ENCODE data around the gene MYH1. TPM values are rescaled to one million over a fixed set of nuclear protein-coding genes. Genes with fewer than 3 reads are reported as not detected.

The MYH1 gene
- total and polyA plus RNA-seq, 2 of the 8 experiments (the other 6 are each of a cell fraction or from before 2014, with no cell fraction given), result not detected

DNA sequence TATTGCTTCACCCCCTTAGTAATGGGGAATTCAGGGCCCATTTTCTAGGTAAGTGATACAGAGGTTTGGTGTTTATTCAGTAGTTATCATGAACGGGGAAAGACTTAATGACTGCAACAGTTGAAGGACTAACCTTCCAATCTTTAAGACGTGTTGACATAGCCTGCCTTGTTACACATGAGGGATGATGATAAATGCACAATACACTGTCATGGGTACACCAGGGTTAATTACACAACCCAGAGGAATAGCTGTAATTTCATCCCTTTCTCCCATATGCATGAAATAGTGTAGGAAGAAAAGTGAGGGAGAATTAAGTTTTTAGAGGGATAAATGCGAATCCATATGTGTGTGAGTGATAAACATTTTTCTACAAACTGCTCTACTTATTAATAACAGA, 59.6 kb downstream of the MYH1 start:
- no peak overlapping the region for H4K91ac ChIP-seq (replicated peaks; ENCODE audit: insufficient read length, low read length)
- no peak overlapping the region for H2BK5ac ChIP-seq (ENCODE audit: low read depth, low read length)
- H3K4me3 ChIP-seq (ENCODE audit: extremely low read depth in 1 of 4, insufficient read depth in 2 of 4, low read depth in 3 of 4, low read length in 4 of 4), result no peak overlapping the region
- H3K56ac ChIP-seq (replicated peaks; ENCODE audit: insufficient read length, low read depth, low read length), result no peak overlapping the region
- no peaks in the 10 kb centered on the region for H3K23me2 ChIP-seq (ENCODE audit: low read depth, low read length)
- no peaks in the 10 kb centered on the region for H3K79me1 ChIP-seq (ENCODE audit: low read depth, low read length)
- CTCF ChIA-PET (ENCODE audit: partially characterized antibody), result no interaction called here
- H3K9me3 ChIP-seq (ENCODE audit: insufficient read depth in 2 of 2, low read depth in 1 of 2, low read length in 1 of 2), result no peaks in the 10 kb centered on the region
- H3K79me2 ChIP-seq (ENCODE audit: control insufficient read depth in 1 of 2, insufficient read depth in 2 of 2, low read length in 2 of 2), result no peaks in the 10 kb centered on the region
- no peak overlapping the region for H3K9ac ChIP-seq (replicated peaks in 1 of 4; ENCODE audit: extremely low read depth in 1 of 4, low read depth in 3 of 4, low read length in 3 of 4)
- H2BK120ac ChIP-seq (replicated peaks; ENCODE audit: low read depth, low read length), result no peak overlapping the region
- no peaks in the 10 kb centered on the region for H3K27me3 ChIP-seq (replicated peaks in 1 of 4; ENCODE audit: control insufficient read depth in 3 of 4, extremely low read depth in 1 of 4, insufficient read depth in 3 of 4, low read length in 3 of 4)
- FAIRE-seq (no peak), DNase-seq (ENCODE audit: low read depth in 1 of 2, low spot score in 2 of 2) (no peak)
- H3K14ac ChIP-seq (ENCODE audit: insufficient read length), result no peak overlapping the region
- POLR2A ChIA-PET (ENCODE audit: partially characterized antibody), result no interaction called here
- no peak overlapping the region for H4K8ac ChIP-seq (ENCODE audit: extremely low read depth, insufficient read depth, low read length)
- no peak overlapping the region for H4K5ac ChIP-seq (ENCODE audit: insufficient read length, low read depth, low read length)
- TF ChIP-seq RAD21 (IDR thresholded peaks at IDR 0.05 in 1 of 2, conservative IDR thresholded peaks at IDR 0.05 in 1 of 2; ENCODE audit: low read depth in 2 of 2, low read length in 2 of 2) (no peak), E2F6 (IDR thresholded peaks at IDR 0.05) (no peak), CHD1 (IDR thresholded peaks at IDR 0.05; ENCODE audit: low read depth, low read length) (no peak), POLR2AphosphoS5 (IDR thresholded peaks at IDR 0.05; ENCODE audit: low read depth, low read length) (no peak), CREB1 (IDR thresholded peaks at IDR 0.05) (no peak), CBX8 (IDR thresholded peaks at IDR 0.05; ENCODE audit: borderline replicate concordance, low read depth, low read length) (no peak), SP4 (IDR thresholded peaks at IDR 0.05; ENCODE audit: low read length) (no peak), SRF (IDR thresholded peaks at IDR 0.05; ENCODE audit: low read depth, low read length) (no peak), RBBP5 (IDR thresholded peaks at IDR 0.05; ENCODE audit: borderline replicate concordance, low read depth, low read length) (no peak), MAFK (IDR thresholded peaks at IDR 0.05; ENCODE audit: low read depth, low read length) (no peak), HDAC6 (IDR thresholded peaks at IDR 0.05; ENCODE audit: low read depth, low read length) (no peak), BRCA1 (IDR thresholded peaks at IDR 0.05; ENCODE audit: low read depth, low read length) (no peak), SIX5 (IDR thresholded peaks at IDR 0.05; ENCODE audit: low read depth, low read length) (no peak), TEAD4 (IDR thresholded peaks at IDR 0.05; ENCODE audit: low read depth, low read length) (no peak)
- TF ChIP-seq, protein P1, sequence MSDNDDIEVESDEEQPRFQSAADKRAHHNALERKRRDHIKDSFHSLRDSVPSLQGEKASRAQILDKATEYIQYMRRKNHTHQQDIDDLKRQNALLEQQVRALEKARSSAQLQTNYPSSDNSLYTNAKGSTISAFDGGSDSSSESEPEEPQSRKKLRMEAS (IDR thresholded peaks at IDR 0.05), result no peak
- H2BK15ac ChIP-seq (ENCODE audit: low read length), result no peak overlapping the region
- H3K4ac ChIP-seq (replicated peaks; ENCODE audit: insufficient read length, low read depth, low read length), result no peak overlapping the region
- H3K4me2 ChIP-seq (ENCODE audit: insufficient read depth in 1 of 2, low read depth in 2 of 2, low read length in 2 of 2), result no peak overlapping the region
- no peak overlapping the region for H3K18ac ChIP-seq (ENCODE audit: extremely low read depth, low read length)
- no peak overlapping the region for H3K27ac ChIP-seq (ENCODE audit: low read depth, low read length)
- no peak overlapping the region for H2BK20ac ChIP-seq (ENCODE audit: low read length)
- H2AFZ ChIP-seq (ENCODE audit: low read length), result no peak overlapping the region
- H2AK5ac ChIP-seq (ENCODE audit: low read depth, low read length), result no peak overlapping the region
- H4K20me1 ChIP-seq (replicated peaks in 1 of 2; ENCODE audit: control insufficient read depth in 1 of 2, insufficient read depth in 2 of 2, low read length in 2 of 2), result no peaks in the 10 kb centered on the region
- no peak overlapping the region for H2BK12ac ChIP-seq (ENCODE audit: low read depth, low read length)
- 85 to 100% methylated on average over 1 to 3 of the region's 3 CpGs for WGBS, 2 experiments (ENCODE audit: extremely low coverage in 1 of 2, insufficient coverage in 1 of 2, insufficient read length in 1 of 2, insufficient replicate concordance in 2 of 2, low coverage in 1 of 2, low lambda C conversion rate in 2 of 2, missing lambda C conversion rate in 1 of 2)
- no peaks in the 10 kb centered on the region for H3K36me3 ChIP-seq (ENCODE audit: control insufficient read depth in 2 of 4, insufficient read depth in 4 of 4, low read length in 3 of 4)
- H3K23ac ChIP-seq (ENCODE audit: insufficient read length), result no peak overlapping the region
- no peaks in the 10 kb centered on the region for H3K4me1 ChIP-seq (replicated peaks in 1 of 4; ENCODE audit: control insufficient read depth in 3 of 4, insufficient read depth in 4 of 4, low read length in 3 of 4)

All from H1 (cell line).